Stimulated activated CD4-positive, alpha-beta T cell treated with anti-CD3 and anti-CD28 coated beads, Interleukin-12 subunit alpha, Interleukin-12 subunit beta, amount 100 ng/mL, for 24 hours (primary cell): ENCODE measurements around the gene RRP15.
"Not testable (repeated sequence)": the region's sequence is repeated elsewhere in the genome, so short reads cannot be mapped to it uniquely, and the experiment has no call there.

Experiments
- DNase-seq, 2 experiments: peaks; one replicate each; pipeline ENCODE4 v3.0.0-alpha.2; 2020; ENCODE audit warnings: low read depth in 2 of 2

RRP15 gene

GRCh38 chr1:218296162-218296561 is 11.1 kb downstream of the RRP15 start:
- no peak for DNase-seq

- no peak for DNase-seq
These were observed 12.4 kb downstream of the RRP15 start for GRCh38 chr1:218297461-218297860.

- no peak for DNase-seq
These were observed 12.8 kb downstream of the RRP15 start for GRCh38 chr1:218297867-218298266.

GRCh38 chr1:218298398-218298797 is 13.3 kb downstream of the RRP15 start:
- no peak for DNase-seq

GRCh38 chr1:218299416-218299815 is 14.3 kb downstream of the RRP15 start:
- no peak for DNase-seq

GRCh38 chr1:218301217-218301616 is 16.1 kb downstream of the RRP15 start:
- no peak for DNase-seq

- no peak for DNase-seq
These were observed 17.1 kb downstream of the RRP15 start for GRCh38 chr1:218302155-218302554.

- no peak for DNase-seq
These were observed 18.2 kb downstream of the RRP15 start for GRCh38 chr1:218303176-218303879.

GRCh38 chr1:218304281-218305039 is 19.4 kb downstream of the RRP15 start:
- DNase-seq, result no peak

- no peak for DNase-seq
These were observed 20.5 kb downstream of the RRP15 start for GRCh38 chr1:218305472-218306064.

GRCh38 chr1:218312509-218312908 is 27.4 kb downstream of the RRP15 start:
- no peak for DNase-seq

GRCh38 chr1:218314316-218314715 is 29.2 kb downstream of the RRP15 start:
- DNase-seq, result no peak

- no peak for DNase-seq
These were observed 30.5 kb downstream of the RRP15 start for GRCh38 chr1:218315638-218316037.

- no peak for DNase-seq
These were observed 32.0 kb downstream of the RRP15 start for GRCh38 chr1:218317061-218317460.

GRCh38 chr1:218320182-218320581 is 35.1 kb downstream of the RRP15 start:
- DNase-seq, result not testable (repeated sequence)

- no peak for DNase-seq
These were observed 37.7 kb downstream of the RRP15 start for GRCh38 chr1:218322762-218323161.

- no peak for DNase-seq
These were observed 38.6 kb downstream of the RRP15 start for GRCh38 chr1:218323568-218324225.

GRCh38 chr1:218324226-218324580 is 39.1 kb downstream of the RRP15 start:
- DNase-seq, result no peak

- no peak for DNase-seq
These were observed 43.7 kb downstream of the RRP15 start for GRCh38 chr1:218328769-218329168.

GRCh38 chr1:218330043-218330623 is 45.0 kb downstream of the RRP15 start:
- no peak for DNase-seq

GRCh38 chr1:218332416-218332815 is 47.3 kb downstream of the RRP15 start:
- no peak for DNase-seq

GRCh38 chr1:218336328-218336727 is 51.2 kb downstream of the RRP15 start:
- no peak for DNase-seq
